Caco-2 (cell line): ENCODE results near the gene DPH3. TPM values are rescaled to one million over a fixed set of nuclear protein-coding genes. Genes with fewer than 3 reads are reported as not detected.

ENCODE experiments used
- BruUV-seq: library from RNA; stranded (reverse); fragments of 400-500 nt; replicated peaks from 2 replicates; lab custom pipeline; 2021; lab: Mats Ljungman, UMichigan
- CTCF ChIA-PET: fragments of 300-600 bp; sonication (Branson Sonifier 250); formaldehyde crosslinking; loops from one replicate; lab custom pipeline; 2022; ENCODE audit warnings: antibody characterized with exemption; lab: Charles Lee
- POLR2A ChIA-PET: fragments of 300-600 bp; sonication (Branson Sonifier 250); formaldehyde crosslinking; loops from one replicate; lab custom pipeline; 2022; ENCODE audit warnings: antibody characterized with exemption; lab: Charles Lee
- DNase-seq, 2 experiments: peaks; one replicate each; pipeline versions ENCODE4 v3.0.0 to v3.0.0-alpha.2; 2020 to 2022
- H3K27me3 ChIP-seq: replicated peaks from 2 replicates; pipeline ENCODE4 v1.6.0; 2011; ENCODE audit warnings: low read length; ENCODE audit not compliant: control insufficient read depth, insufficient read depth
- H3K36me3 ChIP-seq: 2 replicates; pipeline ENCODE4 v1.5.1; 2011; ENCODE audit warnings: low read length; ENCODE audit not compliant: control insufficient read depth, insufficient read depth
- H3K4me1 ChIP-seq: fragments of 250-450 bp; sonication (Bioruptor Pico); 2 replicates; pipeline ENCODE4 v1.5.1; 2020; ENCODE audit warnings: mild to moderate bottlenecking
- H3K4me3 ChIP-seq: 2 replicates; pipeline ENCODE4 v1.5.1; 2011; ENCODE audit warnings: low read depth, mild to moderate bottlenecking, control low read depth, low read length
- H3K9me3 ChIP-seq: fragments of 250-450 bp; sonication (Bioruptor Pico); 2 replicates; pipeline ENCODE4 v1.5.1; 2020; ENCODE audit warnings: mild to moderate bottlenecking, moderate library complexity
- H3K27ac Mint-ChIP-seq: one replicate; pipeline ENCODE4 v1.8.0; 2022; ENCODE audit warnings: mixed read lengths; ENCODE audit not compliant: unreplicated experiment
- H3K27me3 Mint-ChIP-seq: one replicate; pipeline ENCODE4 v1.8.0; 2022; ENCODE audit warnings: mixed read lengths; ENCODE audit not compliant: insufficient read depth, unreplicated experiment
- H3K36me3 Mint-ChIP-seq: one replicate; pipeline ENCODE4 v1.8.0; 2022; ENCODE audit warnings: mild to moderate bottlenecking, mixed read lengths; ENCODE audit not compliant: insufficient read depth, unreplicated experiment
- H3K4me1 Mint-ChIP-seq: one replicate; pipeline ENCODE4 v1.8.0; 2022; ENCODE audit warnings: low read depth, mixed read lengths; ENCODE audit not compliant: unreplicated experiment
- H3K4me3 Mint-ChIP-seq: one replicate; pipeline ENCODE4 v1.8.0; 2022; ENCODE audit warnings: mild to moderate bottlenecking, moderate library complexity, mixed read lengths; ENCODE audit not compliant: unreplicated experiment
- H3K9me3 Mint-ChIP-seq: one replicate; pipeline ENCODE4 v1.8.0; 2022; ENCODE audit warnings: mixed read lengths; ENCODE audit not compliant: unreplicated experiment
- CTCF ChIP-seq, 2 experiments: fragments of 200-600 bp in 1 of 2; IDR thresholded peaks; 1 replicate in 1 of 2; 2 replicates in 1 of 2; pipeline versions ENCODE4 v1.5.1 to v1.8.0; 2011 to 2022; ENCODE audit warnings: antibody characterized with exemption in 1 of 2, control low read depth in 1 of 2, inconsistent platforms in 1 of 2, low read depth in 1 of 2, low read length in 1 of 2, mild to moderate bottlenecking in 1 of 2, moderate library complexity in 1 of 2; ENCODE audit not compliant: insufficient read depth in 1 of 2, severe bottlenecking in 1 of 2, unreplicated experiment in 1 of 2
- intact Hi-C: fragments of 100-400 bp; cut with micrococcal nuclease; formaldehyde crosslinking; loops from one replicate; pipeline ENCODE4 v1.10.0; 2022; ENCODE audit not compliant: unreplicated experiment
- total RNA-seq: library from RNA; stranded (reverse); gene quantifications from 2 replicates; pipeline ENCODE4 v1.2.3, GENCODE V29; 2022

Gene DPH3
- total RNA-seq, 1 experiment from 2014 or later, result 30.0 TPM

- no peaks in the 10 kb centered on the region for H3K36me3 ChIP-seq
- no peak for DNase-seq
- Mint-ChIP-seq H3K27ac (no peak overlapping the region), H3K36me3 (no peaks in the 10 kb centered on the region), H3K27me3 (peaks cover 4% of the 10 kb centered on the region), H3K4me3 (no peak overlapping the region), H3K9me3 (peaks cover 19% of the 10 kb centered on the region), H3K4me1 (no peaks in the 10 kb centered on the region)
- H3K4me1 ChIP-seq, result no peaks in the 10 kb centered on the region
- ChIA-PET CTCF (no interaction called here), POLR2A (no interaction called here)
- no peaks in the 10 kb centered on the region for H3K9me3 ChIP-seq
- intact Hi-C loops, result no loop called here
- H3K27me3 ChIP-seq, result no peaks in the 10 kb centered on the region
- no TSS peak for BruUV-seq
- H3K4me3 ChIP-seq, result no peak overlapping the region
- TF ChIP-seq CTCF (IDR thresholded peaks at IDR 0.05; ENCODE audit: insufficient read depth in 1 of 2, low read depth in 1 of 2, low read length in 1 of 2, severe bottlenecking in 1 of 2, unreplicated experiment in 1 of 2), result no peak
Measured at GRCh38 chr3:16231983-16232382, 32.8 kb downstream of the DPH3 start.

GRCh38 chr3:16229681-16230080, 35.1 kb downstream of the DPH3 start:
- BruUV-seq, result no TSS peak
- no peaks in the 10 kb centered on the region for H3K4me1 Mint-ChIP-seq
- CTCF ChIA-PET, result no interaction called here
- intact Hi-C loops, result no loop called here
- POLR2A ChIA-PET, result no interaction called here
- Histone ChIP-seq H3K9me3 (no peaks in the 10 kb centered on the region), H3K27me3 (no peaks in the 10 kb centered on the region), H3K4me3 (no peak overlapping the region), H3K4me1 (no peaks in the 10 kb centered on the region), H3K36me3 (no peaks in the 10 kb centered on the region)
- no peak overlapping the region for H3K4me3 Mint-ChIP-seq
- H3K9me3 Mint-ChIP-seq, result peaks cover 9% of the 10 kb centered on the region
- no peak for TF ChIP-seq CTCF (IDR thresholded peaks at IDR 0.05; ENCODE audit: insufficient read depth in 1 of 2, low read depth in 1 of 2, low read length in 1 of 2, severe bottlenecking in 1 of 2, unreplicated experiment in 1 of 2)
- H3K36me3 Mint-ChIP-seq, result no peaks in the 10 kb centered on the region
- DNase-seq, result no peak
- H3K27ac Mint-ChIP-seq, result no peak overlapping the region
- peaks cover 4% of the 10 kb centered on the region for H3K27me3 Mint-ChIP-seq

- ChIA-PET CTCF (interaction anchor here (0.7 kb wide), 1 partner anchor 49 kb away, joined by 4 read pairs; no protein-coding TSS in a partner anchor), POLR2A (no interaction called here)
- Mint-ChIP-seq H3K27ac (no peak overlapping the region), H3K4me3 (no peak overlapping the region), H3K36me3 (no peaks in the 10 kb centered on the region), H3K9me3 (no peaks in the 10 kb centered on the region), H3K4me1 (no peaks in the 10 kb centered on the region), H3K27me3 (peaks cover 4% of the 10 kb centered on the region)
- Histone ChIP-seq H3K4me3 (no peak overlapping the region), H3K27me3 (no peaks in the 10 kb centered on the region), H3K9me3 (no peaks in the 10 kb centered on the region), H3K36me3 (no peaks in the 10 kb centered on the region), H3K4me1 (no peaks in the 10 kb centered on the region)
- no peak for DNase-seq
- intact Hi-C loops, result no loop called here
- no TSS peak for BruUV-seq
- TF ChIP-seq CTCF (IDR thresholded peaks at IDR 0.05; ENCODE audit: insufficient read depth in 1 of 2, low read depth in 1 of 2, low read length in 1 of 2, severe bottlenecking in 1 of 2, unreplicated experiment in 1 of 2), result no peak
Measured at GRCh38 chr3:16227566-16227965, 37.2 kb downstream of the DPH3 start.
